ENCODE data around the gene MYO5A.

DNA sequence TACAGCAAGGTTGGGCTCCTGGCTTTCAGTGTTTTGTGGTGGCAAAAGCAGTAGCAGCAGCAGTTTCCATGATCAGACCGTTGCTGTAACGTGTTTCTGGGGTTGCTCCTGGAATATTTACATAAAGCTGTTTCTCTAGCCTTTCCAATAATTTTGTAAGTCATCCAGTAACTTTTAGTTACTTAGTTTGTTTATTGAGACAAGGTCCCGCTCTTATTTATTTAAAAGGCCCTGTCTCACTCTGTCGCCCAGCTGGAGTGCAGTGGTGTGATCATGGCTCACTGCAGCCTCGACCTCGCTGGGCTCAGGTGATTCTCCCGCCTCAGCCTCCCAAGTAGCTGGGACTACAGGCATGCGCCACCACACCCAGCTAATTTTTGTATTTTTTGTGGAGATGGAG lies 8.8 kb upstream of the MYO5A start:
- TF ChIP-seq CTCF (IDR thresholded peaks at IDR 0.05; ENCODE audit: low read length) = no peak
- TF ChIP-seq EZH2 (IDR thresholded peaks at IDR 0.05; ENCODE audit: borderline replicate concordance, low read length) = no peak
